ENCODE data around the gene ABCC4. TPM values are rescaled to one million over a fixed set of nuclear protein-coding genes. Genes with fewer than 3 reads are reported as not detected.
"Not testable (repeated sequence)": the region's sequence is repeated elsewhere in the genome, so short reads cannot be mapped to it uniquely, and the experiment has no call there.

Gene ABCC4
- total and polyA plus RNA-seq, 10 donors: 1.4 to 21.0 (median 13.3) TPM

- intact Hi-C loops (cut with DNase I; ENCODE audit: low total_unique reads): loop anchor here (10.0 kb wide), 1 partner anchor 97 kb away; no protein-coding TSS in a partner anchor
- Histone ChIP-seq H3K4me3 (no peak overlapping the region), H3K36me3 (peaks cover 0 to 40% (median 0%) of the 10 kb centered on the region in 6 donors), H3K27me3 (replicated peaks in 1 of 7) (no peaks in the 10 kb centered on the region), H3K4me1 (no peaks in the 10 kb centered on the region), H3K27ac (no peak overlapping the region), H3K9me3 (peaks cover 0 to 5% (median 0%) of the 10 kb centered on the region in 8 donors)
- 66 to 90% (median 77%) methylated on average over 4 of the region's 4 CpGs for WGBS, 5 donors
- DNase-seq: no peak
- no peak for TF ChIP-seq POLR2A (IDR thresholded peaks at IDR 0.05)
- TF ChIP-seq POLR2AphosphoS5 (IDR thresholded peaks at IDR 0.05): no peak
Measured at GRCh38 chr13:95197548-95197947, 103.7 kb downstream of the ABCC4 start.

GRCh38 chr13:95195146-95195545 is 106.1 kb downstream of the ABCC4 start:
- Histone ChIP-seq H3K4me1 (no peaks in the 10 kb centered on the region), H3K27me3 (replicated peaks in 1 of 7) (no peaks in the 10 kb centered on the region), H3K27ac (no peak overlapping the region), H3K4me3 (no peak overlapping the region), H3K9me3 (peaks cover 0 to 5% (median 0%) of the 10 kb centered on the region in 8 donors), H3K36me3 (peaks cover 0 to 17% (median 0%) of the 10 kb centered on the region in 6 donors)
- TF ChIP-seq CTCF (IDR thresholded peaks at IDR 0.05 in 8 of 11, conservative IDR thresholded peaks at IDR 0.05 in 3 of 11) (no peak), POLR2A (IDR thresholded peaks at IDR 0.05) (no peak), POLR2AphosphoS5 (IDR thresholded peaks at IDR 0.05) (no peak)
- 77 to 80% (median 78%) methylated on average over 6 of the region's 6 CpGs for WGBS, 5 donors
- intact Hi-C loops (cut with DNase I; ENCODE audit: low total_unique reads): loop anchor here (10.0 kb wide), 1 partner anchor 100 kb away; no protein-coding TSS in a partner anchor
- no peak for DNase-seq

DNA sequence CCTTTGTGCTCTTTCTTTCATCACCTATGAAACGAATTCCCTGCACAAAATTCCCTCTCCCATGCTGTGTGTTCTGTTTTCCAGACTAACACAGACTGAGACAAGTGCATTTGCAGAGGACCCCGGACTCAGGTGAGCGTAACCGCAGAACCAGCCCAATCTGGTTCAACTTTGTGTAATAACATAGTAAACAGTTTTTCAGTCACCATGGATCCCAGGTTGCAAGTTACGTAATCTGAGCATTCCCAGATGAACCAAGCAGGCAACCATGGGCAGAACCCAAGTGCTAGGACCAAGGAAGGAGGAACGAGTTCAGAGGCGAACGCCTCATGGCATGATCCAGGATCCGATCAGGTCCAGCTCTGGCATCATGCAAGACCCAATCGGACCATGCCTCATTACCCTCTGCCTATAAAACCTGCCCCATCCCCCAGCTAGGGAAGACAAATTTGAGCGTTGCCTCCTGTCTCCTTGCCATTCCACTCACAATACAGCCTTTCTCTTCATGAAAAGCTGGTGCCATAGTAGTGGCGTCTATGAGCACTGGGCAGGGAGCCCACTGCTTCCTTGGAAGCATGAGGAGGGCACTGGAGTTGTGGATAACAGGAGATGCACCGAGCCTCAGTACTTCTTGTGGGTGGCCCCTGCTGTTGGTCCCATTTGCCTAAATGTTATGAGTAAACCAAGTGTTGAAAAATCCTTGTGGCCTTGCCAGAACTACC is 107.6 kb downstream of the ABCC4 start:
- peaks cover 0 to 4% (median 0%) of the 10 kb centered on the region in 6 donors for H3K4me1 ChIP-seq
- H3K27me3 ChIP-seq (replicated peaks in 1 of 7): no peaks in the 10 kb centered on the region
- no peak for DNase-seq
- TF ChIP-seq POLR2A (IDR thresholded peaks at IDR 0.05) (no peak), CTCF (IDR thresholded peaks at IDR 0.05 in 8 of 11, conservative IDR thresholded peaks at IDR 0.05 in 3 of 11) (no peak), POLR2AphosphoS5 (IDR thresholded peaks at IDR 0.05) (no peak)
- H3K4me3 ChIP-seq: no peak overlapping the region
- peaks cover 0 to 12% (median 0%) of the 10 kb centered on the region in 6 donors for H3K36me3 ChIP-seq
- H3K27ac ChIP-seq: no peak overlapping the region
- intact Hi-C loops (cut with DNase I; ENCODE audit: low total_unique reads): loop anchor here (5.0 to 10.0 kb wide), 2 partner anchors 101 to 189 kb away; no protein-coding TSS in a partner anchor
- 93 to 95% (median 93%) methylated on average over 13 of the region's 13 CpGs for WGBS, 5 donors
- H3K9me3 ChIP-seq: peaks cover 0 to 3% (median 0%) of the 10 kb centered on the region in 8 donors

DNA sequence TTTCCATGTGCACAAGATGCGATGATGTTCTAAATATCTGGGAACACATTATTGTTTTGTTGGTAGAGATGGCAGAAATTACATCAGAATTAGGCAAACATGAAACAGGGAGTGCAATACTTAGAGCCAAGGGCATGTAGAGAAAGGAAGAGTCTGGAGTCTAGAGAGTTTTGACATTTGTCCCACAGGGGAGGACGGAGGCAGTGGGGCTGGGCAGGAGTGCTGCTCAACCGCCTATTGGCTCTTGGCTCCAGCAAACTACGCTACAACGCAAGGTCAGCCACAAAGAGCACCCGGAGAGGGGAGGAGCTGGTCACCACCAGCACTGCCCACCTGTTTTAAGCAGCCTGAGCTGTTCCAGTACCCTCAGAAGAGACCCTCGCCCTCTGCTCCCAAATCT is 108.3 kb downstream of the ABCC4 start:
- H3K4me3 ChIP-seq: no peak overlapping the region
- TF ChIP-seq POLR2AphosphoS5 (IDR thresholded peaks at IDR 0.05) (no peak), POLR2A (IDR thresholded peaks at IDR 0.05) (no peak), CTCF (IDR thresholded peaks at IDR 0.05 in 8 of 11, conservative IDR thresholded peaks at IDR 0.05 in 3 of 11) (no peak)
- peaks cover 0 to 12% (median 0%) of the 10 kb centered on the region in 6 donors for H3K36me3 ChIP-seq
- 76 to 88% (median 81%) methylated on average over 7 of the region's 7 CpGs for WGBS, 5 donors
- peaks cover 0 to 4% (median 0%) of the 10 kb centered on the region in 6 donors for H3K4me1 ChIP-seq
- no peak for DNase-seq
- H3K27ac ChIP-seq: no peak overlapping the region
- intact Hi-C loops (cut with DNase I; ENCODE audit: low total_unique reads): loop anchor here (5.0 to 10.0 kb wide), 2 partner anchors 102 to 189 kb away; no protein-coding TSS in a partner anchor
- no peaks in the 10 kb centered on the region for H3K9me3 ChIP-seq
- H3K27me3 ChIP-seq (replicated peaks in 1 of 7): no peaks in the 10 kb centered on the region

DNA sequence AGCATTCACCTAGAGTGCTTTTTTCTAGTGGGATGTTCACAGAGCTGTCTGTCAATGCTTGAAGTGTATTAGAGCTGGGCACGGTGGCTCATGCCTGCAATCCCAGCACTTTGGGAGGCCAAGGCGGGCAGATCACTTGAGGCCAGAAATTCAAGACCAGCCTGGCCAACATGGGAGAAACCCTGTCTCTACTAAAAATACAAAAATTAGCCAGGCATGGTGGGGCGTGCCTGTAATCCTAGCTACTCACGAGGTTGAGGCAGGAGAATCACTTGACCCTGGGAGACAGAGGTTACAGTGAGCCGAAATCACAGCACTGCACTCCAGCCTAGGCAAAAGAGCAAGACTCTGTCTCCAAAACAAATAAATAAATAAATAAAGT is 108.7 kb downstream of the ABCC4 start:
- not testable (repeated sequence) for H3K27me3 ChIP-seq (replicated peaks in 1 of 7); H3K4me1 ChIP-seq; H3K27ac ChIP-seq; DNase-seq; H3K9me3 ChIP-seq; H3K4me3 ChIP-seq
- 79 to 94% (median 86%) methylated on average over 5 of the region's 5 CpGs for WGBS, 5 donors
- peaks cover 0 to 15% (median 0%) of the 10 kb centered on the region in 6 donors for H3K36me3 ChIP-seq
- intact Hi-C loops (cut with DNase I; ENCODE audit: low total_unique reads): loop anchor here (5.0 to 10.0 kb wide), 2 partner anchors 102 to 190 kb away; no protein-coding TSS in a partner anchor

All from spleen (tissue), 11 donors.